ENCODE measurements around the gene KCNQ1OT1. TPM values are rescaled to one million over a fixed set of nuclear protein-coding genes. Genes with fewer than 3 reads are reported as not detected.

The KCNQ1OT1 gene
- total RNA-seq, 1 donor from 2014 or later = 0.54 TPM

- TF ChIP-seq, protein P1, sequence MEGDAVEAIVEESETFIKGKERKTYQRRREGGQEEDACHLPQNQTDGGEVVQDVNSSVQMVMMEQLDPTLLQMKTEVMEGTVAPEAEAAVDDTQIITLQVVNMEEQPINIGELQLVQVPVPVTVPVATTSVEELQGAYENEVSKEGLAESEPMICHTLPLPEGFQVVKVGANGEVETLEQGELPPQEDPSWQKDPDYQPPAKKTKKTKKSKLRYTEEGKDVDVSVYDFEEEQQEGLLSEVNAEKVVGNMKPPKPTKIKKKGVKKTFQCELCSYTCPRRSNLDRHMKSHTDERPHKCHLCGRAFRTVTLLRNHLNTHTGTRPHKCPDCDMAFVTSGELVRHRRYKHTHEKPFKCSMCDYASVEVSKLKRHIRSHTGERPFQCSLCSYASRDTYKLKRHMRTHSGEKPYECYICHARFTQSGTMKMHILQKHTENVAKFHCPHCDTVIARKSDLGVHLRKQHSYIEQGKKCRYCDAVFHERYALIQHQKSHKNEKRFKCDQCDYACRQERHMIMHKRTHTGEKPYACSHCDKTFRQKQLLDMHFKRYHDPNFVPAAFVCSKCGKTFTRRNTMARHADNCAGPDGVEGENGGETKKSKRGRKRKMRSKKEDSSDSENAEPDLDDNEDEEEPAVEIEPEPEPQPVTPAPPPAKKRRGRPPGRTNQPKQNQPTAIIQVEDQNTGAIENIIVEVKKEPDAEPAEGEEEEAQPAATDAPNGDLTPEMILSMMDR (IDR thresholded peaks at IDR 0.05; ENCODE audit: insufficient read depth, low read length, poor library complexity, severe bottlenecking) = no peak
- H3K27me3 ChIP-seq (ENCODE audit: control insufficient read depth, insufficient read depth, low read length) = peaks cover 37% of the 10 kb centered on the region
- DNase-seq (ENCODE audit: low read depth) = no peak
- H3K4me3 ChIP-seq (ENCODE audit: low read depth, low read length) = no peak overlapping the region
- no peaks in the 10 kb centered on the region for H3K36me3 ChIP-seq (ENCODE audit: control insufficient read depth, insufficient read depth, low read length)
Observed at GRCh38 chr11:2589538-2589934, 110.3 kb downstream of the KCNQ1OT1 start.

- TF ChIP-seq, protein P1 (IDR thresholded peaks at IDR 0.05; ENCODE audit: insufficient read depth, low read length, poor library complexity, severe bottlenecking) = no peak
- DNase-seq (ENCODE audit: low read depth) = no peak
- Histone ChIP-seq H3K4me3 (ENCODE audit: low read depth, low read length) (no peak overlapping the region), H3K36me3 (ENCODE audit: control insufficient read depth, insufficient read depth, low read length) (no peaks in the 10 kb centered on the region), H3K27me3 (ENCODE audit: control insufficient read depth, insufficient read depth, low read length) (peaks cover 37% of the 10 kb centered on the region)
Observed at GRCh38 chr11:2588809-2589537, 110.8 kb downstream of the KCNQ1OT1 start.

DNA sequence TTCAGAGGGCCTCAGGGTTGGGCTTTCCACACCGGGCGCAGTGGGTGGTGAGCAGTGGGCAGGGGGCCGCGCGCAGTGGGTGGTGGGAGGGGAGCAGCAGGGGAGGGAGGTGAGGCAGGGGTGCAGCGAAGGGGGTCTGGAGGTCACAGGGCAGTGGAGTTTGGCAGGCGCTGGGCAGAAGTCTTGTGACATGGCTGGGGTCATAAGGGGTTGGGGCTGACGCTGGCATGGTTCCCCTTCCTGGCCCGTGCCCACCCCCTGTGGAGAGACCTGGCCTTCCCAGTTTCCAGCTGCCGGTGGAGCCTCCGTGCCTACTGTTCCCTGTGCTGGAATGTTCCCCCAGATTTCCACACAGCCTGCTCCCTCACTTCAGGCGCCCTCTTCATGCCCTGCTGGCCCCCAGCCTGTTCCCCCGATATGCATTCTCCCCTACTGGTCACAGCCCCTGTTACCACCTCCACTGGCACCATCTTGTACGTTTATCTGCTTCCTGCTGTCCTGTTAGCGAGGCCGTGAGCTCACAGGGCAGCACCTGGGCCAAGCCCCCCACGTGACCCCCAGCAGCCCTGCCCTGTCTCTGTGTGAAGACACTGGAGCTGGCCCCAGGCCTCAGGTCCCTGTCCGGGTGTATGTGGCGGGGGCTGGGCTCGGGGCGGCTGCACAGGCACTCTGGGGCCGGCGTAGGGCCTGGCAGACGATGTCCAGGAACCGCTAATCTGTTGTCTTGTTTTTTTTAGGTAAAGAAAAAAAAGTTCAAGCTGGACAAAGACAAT lies 111.6 kb downstream of the KCNQ1OT1 start:
- no peak overlapping the region for H3K4me3 ChIP-seq (ENCODE audit: low read depth, low read length)
- no peaks in the 10 kb centered on the region for H3K36me3 ChIP-seq (ENCODE audit: control insufficient read depth, insufficient read depth, low read length)
- H3K27me3 ChIP-seq (ENCODE audit: control insufficient read depth, insufficient read depth, low read length) = peaks cover 35% of the 10 kb centered on the region
- no peak for DNase-seq (ENCODE audit: low read depth)
- TF ChIP-seq, protein P1 (IDR thresholded peaks at IDR 0.05; ENCODE audit: insufficient read depth, low read length, poor library complexity, severe bottlenecking) = no peak

GRCh38 chr11:2587132-2587930 lies 112.5 kb downstream of the KCNQ1OT1 start:
- TF ChIP-seq, protein P1 (IDR thresholded peaks at IDR 0.05; ENCODE audit: insufficient read depth, low read length, poor library complexity, severe bottlenecking) = no peak
- no peaks in the 10 kb centered on the region for H3K36me3 ChIP-seq (ENCODE audit: control insufficient read depth, insufficient read depth, low read length)
- no peak overlapping the region for H3K4me3 ChIP-seq (ENCODE audit: low read depth, low read length)
- no peak for DNase-seq (ENCODE audit: low read depth)
- H3K27me3 ChIP-seq (ENCODE audit: control insufficient read depth, insufficient read depth, low read length) = peaks cover 27% of the 10 kb centered on the region

- TF ChIP-seq, protein P1 (IDR thresholded peaks at IDR 0.05; ENCODE audit: insufficient read depth, low read length, poor library complexity, severe bottlenecking) = no peak
- DNase-seq (ENCODE audit: low read depth) = no peak
Observed at GRCh38 chr11:2586793-2587131, 113.0 kb downstream of the KCNQ1OT1 start.

More at GRCh38 chr11:2586793-2587131, 113.0 kb downstream of the KCNQ1OT1 start:
- Histone ChIP-seq H3K4me3 (ENCODE audit: low read depth, low read length) (no peak overlapping the region), H3K36me3 (ENCODE audit: control insufficient read depth, insufficient read depth, low read length) (no peaks in the 10 kb centered on the region), H3K27me3 (ENCODE audit: control insufficient read depth, insufficient read depth, low read length) (peaks cover 22% of the 10 kb centered on the region)

Measured in kidney epithelial cell (primary cell).